HG03175 (cell line): ENCODE measurements around the gene TEP1.
"Not testable (repeated sequence)": the region's sequence is repeated elsewhere in the genome, so short reads cannot be mapped to it uniquely, and the experiment has no call there.

ENCODE experiments used
- ATAC-seq: cut with Tn5 transposase; IDR thresholded peaks from one replicate; pipeline ENCODE4 v1.9.1; 2021; ENCODE audit warnings: mild to moderate bottlenecking, moderate library complexity; ENCODE audit not compliant: unreplicated experiment

The TEP1 gene

DNA sequence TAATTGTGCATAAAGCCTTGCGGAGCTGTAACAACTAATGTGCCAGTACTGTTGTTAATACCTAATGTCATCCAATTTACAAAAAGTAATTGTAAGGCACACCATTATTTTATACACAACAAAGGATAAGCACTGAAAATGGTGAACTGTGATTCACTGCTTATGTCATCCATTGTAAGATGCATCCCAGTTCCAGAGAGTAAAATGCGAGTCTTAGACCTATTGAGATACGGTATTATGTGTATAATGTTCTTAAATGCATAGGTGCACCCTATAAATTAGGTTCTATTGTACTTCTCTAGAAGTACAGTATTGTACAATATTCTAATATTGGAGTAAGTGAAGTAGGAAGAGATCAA lies 69.5 kb downstream of the TEP1 start:
- ATAC-seq, result no peak

- peak; percentile 91 for ATAC-seq
Measured at GRCh38 chr14:20343092-20343861, 70.0 kb downstream of the TEP1 start, which contains the start of gene PARP2. PARP2 (plus strand) TSS chr14:20343635; CDS start chr14:20343642, 7 bp downstream.

DNA sequence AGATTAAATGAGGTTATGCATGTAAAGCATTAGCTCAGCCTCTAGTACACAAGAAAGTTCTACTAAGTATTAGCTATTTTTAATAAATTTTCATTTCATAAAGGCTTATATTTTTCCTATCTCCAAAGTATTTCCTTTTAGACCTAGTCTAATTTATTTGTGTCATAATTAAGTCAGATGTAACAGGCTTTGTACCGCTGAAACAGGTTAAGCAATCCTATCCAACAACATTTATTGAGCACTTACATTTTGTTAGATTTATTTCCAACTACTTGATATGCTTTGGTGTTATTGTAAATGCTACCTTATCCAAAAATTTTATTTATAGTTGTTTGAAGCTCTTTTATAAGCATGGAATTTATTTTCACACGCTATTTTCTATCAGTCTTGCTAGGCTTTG lies 71.7 kb downstream of the TEP1 start:
- ATAC-seq, result no peak

- not testable (repeated sequence) for ATAC-seq
Measured at GRCh38 chr14:20341032-20341431, 72.3 kb downstream of the TEP1 start.

GRCh38 chr14:20334017-20334416 lies 79.3 kb downstream of the TEP1 start:
- no peak for ATAC-seq

GRCh38 chr14:20333494-20333841 lies 79.8 kb downstream of the TEP1 start:
- peak; percentile 13 for ATAC-seq

DNA sequence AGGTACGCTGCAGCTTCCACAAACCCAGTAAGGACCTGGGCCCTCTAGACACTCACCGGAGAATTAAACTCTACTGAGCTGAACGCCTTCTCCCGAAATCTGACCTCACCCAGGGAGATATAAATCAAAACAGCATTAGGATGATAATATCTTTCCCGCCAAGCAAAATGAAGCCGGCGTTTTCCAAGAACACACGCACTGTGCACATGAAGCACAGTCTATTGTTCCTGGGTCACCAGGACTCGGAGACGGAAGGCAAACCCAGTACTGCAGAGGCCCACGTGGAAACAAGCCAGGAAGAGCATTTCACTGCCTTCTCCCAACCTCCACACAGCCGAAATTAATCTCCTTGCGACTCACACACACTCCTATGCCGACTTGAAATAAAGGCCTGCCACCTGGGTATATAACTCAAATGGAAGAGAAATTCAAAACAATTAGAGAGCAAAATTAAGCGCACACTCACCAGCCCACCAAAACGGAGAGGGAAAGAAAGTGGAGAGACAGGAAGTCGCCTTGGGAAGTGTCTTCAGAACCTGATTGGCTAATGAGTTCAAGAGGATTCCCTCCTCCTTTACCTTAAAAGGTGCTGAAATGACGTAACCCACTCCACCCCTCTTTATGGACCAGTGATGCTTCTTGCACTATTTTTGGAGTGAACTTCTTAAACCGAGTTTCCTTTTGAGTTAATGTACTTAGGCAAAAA lies 80.4 kb downstream of the TEP1 start, which contains the start of gene CCNB1IP1:
Gene CCNB1IP1, minus strand, starts transcription at position 492 of the 706 bp plus-strand sequence. CDS start 16,756 bp downstream, outside the sequence.
- peak; percentile 99 for ATAC-seq

GRCh38 chr14:20332431-20332787 lies 80.9 kb downstream of the TEP1 start:
- ATAC-seq, result peak; percentile 16

- ATAC-seq, result no peak
Measured at GRCh38 chr14:20331053-20331613, 82.2 kb downstream of the TEP1 start.

GRCh38 chr14:20329355-20329754 lies 83.9 kb downstream of the TEP1 start:
- no peak for ATAC-seq

- ATAC-seq, result no peak
Measured at GRCh38 chr14:20328705-20329104, 84.6 kb downstream of the TEP1 start.

- no peak for ATAC-seq
Measured at GRCh38 chr14:20327005-20327869, 86.1 kb downstream of the TEP1 start.

DNA sequence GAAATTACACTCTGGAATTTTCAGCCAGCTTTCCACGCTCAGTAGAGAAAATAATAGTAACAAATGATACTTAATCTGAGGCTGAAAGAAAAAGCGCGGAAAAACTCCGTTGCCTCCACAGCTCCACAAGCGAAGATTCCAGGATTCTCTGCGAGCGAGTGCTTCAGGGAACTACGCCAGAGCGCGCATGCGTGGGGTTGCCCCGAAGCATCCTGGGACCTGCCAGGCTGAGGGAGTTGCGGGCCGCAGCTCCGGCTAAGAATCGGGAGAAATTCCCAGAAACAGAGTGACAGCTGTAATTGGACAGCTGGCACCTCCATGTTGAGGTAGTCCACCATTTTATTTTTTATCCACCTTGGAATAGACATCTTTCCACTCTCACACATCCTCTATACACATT lies 95.6 kb downstream of the TEP1 start:
- ATAC-seq, result no peak
